Stimulated activated CD8-positive, alpha-beta memory T cell treated with anti-CD3 and anti-CD28 coated beads, Interleukin-7, amount 100 ng/mL, for 4 hours (primary cell): ENCODE data around the gene PIP5KL1.

Experiments used
- DNase-seq, 2 donors: peaks; one replicate each; pipeline ENCODE4 v3.0.0-alpha.2; 2020; ENCODE audit warnings: low read depth in 2 of 2

The PIP5KL1 gene

DNA sequence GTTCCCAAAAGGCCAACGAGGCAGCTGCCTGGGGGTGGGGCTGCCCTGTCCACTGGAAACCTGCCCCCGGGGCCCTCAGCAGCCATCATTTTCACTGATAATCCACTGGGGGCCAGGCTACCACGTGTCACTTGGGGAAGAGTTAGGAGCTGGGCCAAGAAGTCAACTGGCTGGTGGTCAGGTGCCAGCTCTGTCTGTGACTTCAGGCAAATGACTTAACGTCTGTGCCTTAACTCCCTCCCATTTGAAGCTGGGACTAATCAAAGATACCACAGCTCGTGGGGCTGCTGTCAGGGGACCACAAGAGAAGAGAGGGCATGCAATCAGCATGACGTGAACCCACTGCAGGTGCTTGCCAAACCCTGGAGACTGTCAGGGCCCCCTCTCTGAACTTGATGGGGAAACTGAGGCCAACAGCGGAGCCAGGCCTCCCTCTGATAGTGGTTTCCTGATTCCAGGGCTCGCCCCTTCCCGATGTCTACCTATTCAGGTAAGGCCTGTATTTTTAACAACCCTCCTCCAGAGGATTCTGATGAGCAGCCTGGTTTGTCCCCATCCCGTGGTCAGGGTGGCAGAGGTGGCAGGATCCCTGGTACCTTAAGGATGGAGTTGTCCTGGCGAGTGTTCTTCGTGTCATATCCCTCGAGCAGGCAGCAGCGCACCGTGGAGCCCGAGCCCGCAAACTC lies 19.4 kb upstream of the PIP5KL1 start:
- DNase-seq: no peak

DNA sequence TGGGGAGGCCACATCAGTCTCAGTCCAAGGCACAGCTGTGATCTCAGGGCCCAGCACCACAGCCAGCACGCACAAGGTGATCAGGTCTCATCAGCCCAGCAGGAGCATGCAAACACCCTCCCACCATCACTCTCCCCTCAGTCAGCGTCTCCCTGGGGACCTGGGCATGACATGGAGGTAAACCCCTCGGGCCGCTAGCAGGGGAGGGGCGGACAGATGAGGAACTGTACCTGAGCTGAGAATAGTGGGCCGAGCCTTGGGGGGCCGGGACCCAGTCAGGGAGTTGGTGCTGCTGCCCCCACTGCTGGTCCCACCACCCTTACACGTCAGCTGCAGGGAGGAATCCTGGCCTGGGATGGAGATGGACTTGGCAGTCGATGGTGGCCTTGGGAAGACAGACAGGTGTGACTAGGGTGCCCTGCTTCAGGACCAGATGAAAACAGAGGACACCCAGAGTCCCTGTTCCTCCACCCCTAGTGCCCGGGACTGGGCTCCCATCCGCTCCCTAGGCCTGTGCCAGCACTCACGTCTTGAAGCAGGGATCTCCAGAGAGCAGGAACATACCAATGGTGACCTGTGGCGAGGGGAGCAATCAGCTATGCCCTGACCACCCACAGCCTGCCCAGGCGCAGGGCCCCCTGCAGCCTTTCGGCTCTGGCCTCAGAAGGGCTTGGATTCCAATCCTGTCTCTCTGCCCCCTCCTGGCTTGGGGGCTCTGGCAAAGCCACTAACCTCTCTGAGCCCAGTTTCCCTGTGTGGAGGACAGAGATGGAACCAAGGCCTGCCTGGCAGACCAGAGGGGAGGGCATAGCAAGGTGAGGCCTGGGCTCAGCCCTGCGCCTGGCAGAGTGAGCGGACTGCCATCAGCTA lies 17.5 kb upstream of the PIP5KL1 start:
- DNase-seq: no peak

- DNase-seq: no peak
These were observed 16.2 kb upstream of the PIP5KL1 start for GRCh38 chr9:127946728-127947127.

GRCh38 chr9:127945942-127946341 lies 15.4 kb upstream of the PIP5KL1 start:
- DNase-seq: no peak

- DNase-seq: no peak
These were observed 14.8 kb upstream of the PIP5KL1 start for GRCh38 chr9:127945338-127945737.

DNA sequence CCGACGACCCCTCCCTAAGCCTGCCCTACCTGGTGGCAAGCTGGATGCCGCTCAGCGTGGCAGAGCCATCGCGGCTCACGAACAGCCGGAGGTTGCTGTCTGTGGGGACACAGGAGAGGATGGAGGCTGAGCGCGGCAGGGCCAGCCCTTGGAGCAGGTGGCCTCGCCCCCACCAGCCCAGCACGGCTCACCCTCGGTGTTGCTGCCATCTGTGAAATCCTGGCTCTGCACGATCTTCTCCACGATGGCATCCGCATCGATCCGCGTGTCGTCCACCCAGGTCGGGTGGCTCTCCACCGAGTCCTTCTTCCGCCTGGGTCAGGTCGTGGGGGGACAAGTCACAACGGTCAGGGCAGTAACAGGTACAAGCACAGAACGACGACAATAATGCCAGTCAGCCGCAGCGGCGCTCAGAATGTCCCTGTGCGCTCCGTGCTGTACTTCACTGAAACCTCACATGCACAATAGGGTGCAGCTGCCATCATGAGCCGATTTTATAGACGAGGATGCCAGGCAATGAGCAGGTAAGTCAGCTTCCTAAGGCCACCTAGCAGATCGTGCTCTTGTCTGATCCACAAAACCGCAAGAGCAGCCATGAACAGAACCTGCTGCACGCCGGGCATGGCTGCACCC lies 14.1 kb upstream of the PIP5KL1 start:
- no peak for DNase-seq

DNA sequence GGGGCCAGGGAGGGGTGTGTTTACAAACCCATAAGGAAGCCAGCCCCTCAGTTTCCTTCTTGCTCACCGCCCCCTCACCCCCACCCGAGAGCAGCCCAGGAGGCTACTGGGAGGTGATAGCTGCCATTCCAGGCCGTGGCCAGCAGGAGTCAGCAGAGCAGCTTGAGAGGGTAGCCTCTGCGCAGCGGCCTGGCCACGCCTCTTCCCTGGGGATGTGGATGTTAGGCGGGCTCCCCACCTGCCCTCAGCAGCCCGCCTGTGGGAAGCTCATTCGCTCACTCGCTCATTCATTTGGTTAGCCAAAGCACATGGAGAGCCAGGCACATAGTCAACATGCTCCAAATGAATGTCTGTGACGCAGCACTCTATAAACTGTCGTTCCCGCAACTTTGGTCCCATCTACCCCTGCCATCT lies 13.2 kb upstream of the PIP5KL1 start:
- peak; percentile 66 to 70 for DNase-seq

DNA sequence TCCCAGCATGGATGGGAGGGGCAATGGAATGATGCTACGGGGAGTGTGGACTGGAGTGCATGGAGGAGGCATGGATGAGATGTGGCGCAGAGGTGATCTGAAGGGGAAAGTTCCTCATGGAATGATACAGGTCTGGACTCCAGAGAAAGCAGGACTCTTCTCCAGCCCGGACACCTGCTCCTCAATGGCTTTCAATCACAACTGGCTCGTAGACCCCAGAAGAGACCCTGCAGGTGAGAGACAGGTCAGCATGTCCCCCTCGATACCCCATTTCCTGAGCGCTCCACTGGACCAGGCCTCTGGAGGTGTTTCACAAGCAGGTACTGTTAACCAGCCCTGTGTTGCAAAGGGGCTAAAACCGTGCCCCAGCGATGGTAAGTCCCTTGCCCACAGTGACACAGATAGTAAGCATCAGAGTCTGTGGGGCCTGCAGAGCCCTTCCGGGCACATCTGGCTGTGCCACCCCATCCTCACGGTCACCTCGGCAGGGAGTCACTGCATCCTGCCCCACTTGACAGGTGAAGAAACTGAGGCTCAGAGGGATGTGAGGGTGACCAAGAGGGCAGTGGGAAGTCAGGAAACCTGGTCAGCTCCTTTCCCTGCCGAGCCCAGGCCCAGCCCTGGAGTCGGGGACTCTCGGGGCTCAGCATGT lies 12.6 kb upstream of the PIP5KL1 start:
- no peak for DNase-seq

DNA sequence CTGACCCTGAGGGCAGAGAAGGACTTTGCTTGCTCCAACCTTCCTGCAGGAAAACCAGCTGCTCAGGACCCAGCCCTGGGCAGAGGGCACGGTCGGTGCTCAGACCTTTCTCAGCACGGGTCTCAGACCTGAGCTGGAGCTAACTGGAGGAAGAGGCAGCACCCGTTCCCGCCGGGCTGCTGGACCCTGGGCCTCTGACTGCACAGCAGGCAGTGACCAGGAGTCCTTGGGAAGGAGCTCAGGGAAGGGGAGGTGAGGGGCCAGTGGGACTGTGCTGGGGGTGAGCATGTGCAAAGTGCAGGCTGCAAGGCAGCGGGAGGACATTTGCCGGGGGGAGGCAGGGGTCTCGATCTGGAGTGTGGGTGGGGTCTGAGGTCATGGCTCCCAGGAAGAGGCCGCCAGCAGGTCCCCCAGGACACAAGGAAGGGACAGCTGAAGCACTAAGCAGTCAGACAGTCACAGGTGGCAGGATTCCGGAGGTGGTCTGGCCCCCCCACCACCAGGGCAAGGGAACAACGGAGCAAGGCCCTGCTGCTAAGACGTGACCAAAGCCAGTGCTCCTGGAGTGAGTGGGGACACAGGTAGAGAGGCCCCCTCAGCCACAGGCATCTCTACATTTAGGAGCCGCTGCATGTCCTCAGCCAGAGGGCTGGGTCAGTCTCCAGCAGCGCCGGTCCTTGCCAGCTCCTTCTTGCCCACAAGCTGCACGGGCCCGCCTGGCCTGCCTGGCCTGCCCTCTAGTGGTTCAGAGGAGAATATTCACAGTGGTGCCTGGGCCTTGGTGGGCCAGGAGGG lies 11.8 kb upstream of the PIP5KL1 start:
- DNase-seq: no peak

- no peak for DNase-seq
These were observed 11.3 kb upstream of the PIP5KL1 start for GRCh38 chr9:127941961-127942215.

DNA sequence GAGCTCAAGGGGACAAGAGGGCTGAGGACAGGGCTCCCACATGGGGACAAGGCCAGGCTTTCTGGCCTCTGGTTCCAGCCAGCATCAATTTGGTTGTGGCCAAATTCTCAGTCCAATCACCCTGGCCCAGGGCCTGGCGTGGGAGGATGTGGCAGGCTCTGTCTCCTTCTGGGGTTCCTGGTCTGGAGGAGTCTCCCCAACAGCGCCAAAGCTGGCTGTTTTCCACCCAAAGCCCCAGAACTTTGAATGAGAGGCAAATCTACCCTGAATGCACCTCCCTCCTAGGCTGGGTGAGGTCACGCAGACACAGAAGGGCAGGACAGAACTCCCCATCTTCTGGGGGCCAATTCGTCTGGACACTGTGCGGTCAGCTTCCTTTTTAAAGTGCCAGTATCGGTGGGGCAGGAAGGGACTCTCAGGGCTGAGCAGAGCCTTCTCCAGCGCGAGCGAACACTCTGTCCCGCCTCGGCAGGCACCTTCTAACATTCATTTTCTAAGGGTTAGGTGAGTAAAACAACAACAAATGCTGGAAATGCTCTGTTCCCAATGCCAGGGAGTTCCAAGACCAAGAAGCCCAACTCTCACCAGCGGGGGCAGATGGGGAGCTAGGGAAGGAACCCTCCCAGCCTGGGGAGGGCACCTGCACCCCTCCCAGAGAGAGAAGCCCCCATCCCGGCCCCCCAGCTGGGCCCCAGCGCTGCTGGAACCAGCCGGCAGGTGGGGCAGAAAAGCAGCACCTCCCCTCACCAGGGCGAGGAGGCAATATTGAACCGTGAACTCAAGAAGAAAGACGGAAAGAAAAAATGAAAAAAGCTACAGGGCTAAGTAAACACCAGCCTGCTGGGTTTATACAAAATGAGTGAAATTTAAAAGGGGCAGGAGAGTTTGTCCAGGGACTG lies 10.7 kb upstream of the PIP5KL1 start:
- DNase-seq: no peak

- DNase-seq: no peak
These were observed 10.0 kb upstream of the PIP5KL1 start for GRCh38 chr9:127940593-127940992.

- no peak for DNase-seq
These were observed 7.7 kb upstream of the PIP5KL1 start for GRCh38 chr9:127938298-127938690.

- peak; percentile 68 to 83 for DNase-seq
These were observed 7.1 kb upstream of the PIP5KL1 start, which contains the start of gene DPM2 for GRCh38 chr9:127937388-127938297. DPM2 (minus strand) TSS chr9:127937854; CDS start chr9:127937820, 34 bp downstream.

DNA sequence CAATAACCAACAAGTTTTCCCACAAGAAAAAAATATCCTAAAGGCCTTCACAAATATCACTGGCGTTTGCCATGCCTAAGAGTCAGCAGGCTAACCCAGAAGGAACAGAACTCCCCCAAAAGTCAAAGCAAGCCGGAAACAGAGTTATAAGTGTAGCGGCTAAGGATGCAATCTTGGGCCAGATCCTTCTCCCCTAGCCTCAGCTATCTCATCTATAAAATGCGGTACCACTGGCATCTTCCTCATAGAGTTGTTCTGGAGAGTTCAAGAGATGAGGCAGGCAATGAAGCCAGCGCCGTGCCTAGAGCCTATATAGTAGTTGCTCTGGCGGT lies 6.4 kb upstream of the PIP5KL1 start:
- no peak for DNase-seq

DNA sequence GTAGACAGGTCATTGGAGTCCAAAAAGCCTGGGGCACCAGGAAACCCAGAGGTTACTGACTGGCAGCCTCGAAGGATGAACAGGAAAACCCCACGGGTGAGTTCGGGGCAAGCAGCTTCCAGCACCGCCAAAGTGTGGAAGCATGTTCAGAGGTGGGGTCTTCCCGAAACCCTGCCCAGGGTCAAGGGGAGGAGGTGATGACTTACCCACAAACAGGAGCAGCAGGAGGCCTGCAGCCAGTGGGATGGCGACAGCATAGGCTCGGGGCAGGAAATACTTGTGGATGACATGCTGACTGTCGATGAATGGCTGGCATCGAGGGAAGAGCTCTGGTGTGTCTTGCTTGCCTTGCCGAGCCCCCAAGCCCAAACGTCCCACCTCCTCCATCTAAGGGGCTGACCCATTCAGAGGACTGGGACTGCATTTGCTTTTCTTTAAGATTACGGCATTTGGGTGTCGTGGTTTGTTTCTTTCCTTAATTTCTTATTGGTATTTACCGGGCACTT lies 5.8 kb upstream of the PIP5KL1 start:
- DNase-seq: no peak

GRCh38 chr9:127935765-127936221 lies 5.2 kb upstream of the PIP5KL1 start:
- DNase-seq: peak in 1 of 2 donors; percentile 27

- no peak for DNase-seq
These were observed 4.4 kb upstream of the PIP5KL1 start for GRCh38 chr9:127934986-127935385.

GRCh38 chr9:127934248-127934647 lies 3.7 kb upstream of the PIP5KL1 start:
- no peak for DNase-seq
